NCI-H774 (cell line): ENCODE results near the gene CEP164.
"Not testable (repeated sequence)": the region's sequence is repeated elsewhere in the genome, so short reads cannot be mapped to it uniquely, and the experiment has no call there.

Experiments
- DNase-seq: peaks from one replicate; lab custom pipeline; 2025; lab: John Stamatoyannopoulos, UW

CEP164 gene

GRCh38 chr11:117398618-117399017, 71.0 kb downstream of the CEP164 start:
- DNase-seq, result not testable (repeated sequence)

- not testable (repeated sequence) for DNase-seq
Measured at GRCh38 chr11:117399100-117399840, 71.6 kb downstream of the CEP164 start.

GRCh38 chr11:117405898-117406297, 78.2 kb downstream of the CEP164 start:
- not testable (repeated sequence) for DNase-seq

GRCh38 chr11:117407016-117407415, 79.4 kb downstream of the CEP164 start:
- DNase-seq, result no peak

- no peak for DNase-seq
Measured at GRCh38 chr11:117408356-117408755, 80.7 kb downstream of the CEP164 start.

- DNase-seq, result no peak
Measured at GRCh38 chr11:117409511-117409910, 81.9 kb downstream of the CEP164 start.

- no peak for DNase-seq
Measured at GRCh38 chr11:117410238-117410637, 82.6 kb downstream of the CEP164 start.

GRCh38 chr11:117410861-117411710, 83.4 kb downstream of the CEP164 start:
- DNase-seq, result no peak

- DNase-seq, result no peak
Measured at GRCh38 chr11:117411736-117412135, 84.1 kb downstream of the CEP164 start.

GRCh38 chr11:117412176-117412575, 84.5 kb downstream of the CEP164 start:
- DNase-seq, result no peak

- DNase-seq, result no peak
Measured at GRCh38 chr11:117412653-117413275, 85.1 kb downstream of the CEP164 start.

- DNase-seq, result no peak
Measured at GRCh38 chr11:117413616-117414015, 86.0 kb downstream of the CEP164 start.

GRCh38 chr11:117414724-117415123, 87.1 kb downstream of the CEP164 start:
- no peak for DNase-seq

GRCh38 chr11:117415358-117415896, 87.8 kb downstream of the CEP164 start:
- no peak for DNase-seq

GRCh38 chr11:117417342-117417741, 89.7 kb downstream of the CEP164 start:
- no peak for DNase-seq

- DNase-seq, result no peak
Measured at GRCh38 chr11:117417856-117418255, 90.2 kb downstream of the CEP164 start.

- no peak for DNase-seq
Measured at GRCh38 chr11:117418737-117419481, 91.3 kb downstream of the CEP164 start.

- DNase-seq, result no peak
Measured at GRCh38 chr11:117419482-117420142, 92.0 kb downstream of the CEP164 start.

- DNase-seq, result no peak
Measured at GRCh38 chr11:117420143-117420485, 92.5 kb downstream of the CEP164 start.

- DNase-seq, result no peak
Measured at GRCh38 chr11:117420598-117420997, 92.9 kb downstream of the CEP164 start.

GRCh38 chr11:117421041-117421440, 93.4 kb downstream of the CEP164 start:
- no peak for DNase-seq
